ENCODE data around the gene H3-3A. TPM values are rescaled to one million over a fixed set of nuclear protein-coding genes. Genes with fewer than 3 reads are reported as not detected.

H3-3A gene
- total and polyA plus RNA-seq, 8 donors = 444 to 1,270 (median 1,187) TPM

DNA sequence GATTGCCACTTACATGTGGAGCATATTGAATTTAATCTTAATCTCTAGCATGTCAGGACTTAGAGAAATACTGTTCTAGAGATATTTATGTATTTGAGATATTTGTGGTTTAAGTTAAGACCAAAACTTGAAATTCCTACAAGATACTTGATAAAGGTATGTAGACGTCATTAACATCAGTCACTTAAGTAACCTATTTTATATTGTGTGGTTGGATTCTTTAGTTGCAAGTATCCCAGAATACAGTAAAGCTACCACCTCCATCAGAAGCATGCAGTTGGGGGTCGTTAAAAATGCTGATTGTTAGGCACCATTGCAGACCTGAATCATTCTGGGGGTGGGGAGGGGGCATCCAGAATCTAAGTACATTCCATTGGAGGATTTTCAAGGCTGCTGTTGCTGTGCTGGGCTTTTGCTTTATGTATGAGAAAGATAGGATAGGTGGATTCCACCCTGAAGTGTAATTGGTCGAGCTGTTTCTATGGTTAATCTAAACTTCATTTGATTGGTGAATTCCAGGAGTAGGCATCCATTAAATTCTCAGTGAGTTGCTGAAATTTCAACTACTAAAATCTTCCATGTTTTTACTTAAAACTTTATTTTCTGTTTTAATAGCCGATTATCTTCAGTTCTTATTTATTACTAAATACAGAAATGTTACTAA, 4.0 kb downstream of the H3-3A start:
- Histone ChIP-seq H3K36me3 (peaks cover 0 to 63% of the 10 kb centered on the region in 2 donors), H3K4me3 (no peak overlapping the region)
- no peak for DNase-seq

GRCh38 chr1:226069811-226070489, 7.4 kb downstream of the H3-3A start:
- no peaks in the 10 kb centered on the region for H3K27me3 ChIP-seq
- H3K4me3 ChIP-seq = no peak overlapping the region
- DNase-seq (no peak), ATAC-seq (no peak)
- H3K4me1 ChIP-seq = peaks cover 19 to 59% of the 10 kb centered on the region in 2 donors
- H3K9me3 ChIP-seq = no peaks in the 10 kb centered on the region
- TF ChIP-seq CTCF (IDR thresholded peaks at IDR 0.05) = no peak
- peaks cover 0 to 95% of the 10 kb centered on the region in 2 donors for H3K36me3 ChIP-seq
- no peak overlapping the region for H3K27ac ChIP-seq
- intact Hi-C loops (cut with DNase I) = no loop called here

More for the DNA sequence above, 4.0 kb downstream of the H3-3A start:
- H3K9me3 ChIP-seq = no peaks in the 10 kb centered on the region
- ATAC-seq = no peak
- no peaks in the 10 kb centered on the region for H3K27me3 ChIP-seq
- intact Hi-C loops (cut with DNase I) = no loop called here
- H3K27ac ChIP-seq = no peak overlapping the region
- no peak for TF ChIP-seq CTCF (IDR thresholded peaks at IDR 0.05)
- H3K4me1 ChIP-seq = peaks cover 19 to 65% of the 10 kb centered on the region in 2 donors

DNA sequence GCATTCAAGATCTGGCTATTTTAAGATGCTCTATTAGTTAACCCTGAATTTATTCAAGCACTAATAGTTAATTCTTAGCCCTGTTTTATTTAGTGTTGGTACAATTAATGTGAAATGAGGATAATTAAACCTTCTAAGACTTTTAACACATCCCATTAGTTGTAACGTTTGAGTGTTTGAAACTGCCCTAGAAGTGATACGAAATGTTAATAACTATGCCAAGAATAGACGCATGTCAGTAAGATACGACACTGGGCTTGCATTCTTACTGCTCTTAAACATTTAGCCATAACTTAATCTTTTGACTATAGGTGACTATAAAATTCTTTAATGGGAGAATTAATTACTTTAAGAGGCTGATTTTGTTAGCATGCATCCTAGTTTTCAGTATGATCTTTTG, 9.8 kb downstream of the H3-3A start:
- DNase-seq = no peak
- no peak for TF ChIP-seq CTCF (IDR thresholded peaks at IDR 0.05)
- intact Hi-C loops (cut with DNase I) = no loop called here
- Histone ChIP-seq H3K27me3 (no peaks in the 10 kb centered on the region), H3K4me3 (no peak overlapping the region), H3K36me3 (peaks cover 0 to 79% of the 10 kb centered on the region in 2 donors), H3K4me1 (peaks cover 0 to 35% of the 10 kb centered on the region in 2 donors), H3K9me3 (no peaks in the 10 kb centered on the region), H3K27ac (no peak overlapping the region)
- ATAC-seq = no peak

- H3K4me3 ChIP-seq = no peak overlapping the region
- no peak for TF ChIP-seq CTCF (IDR thresholded peaks at IDR 0.05)
- no peaks in the 10 kb centered on the region for H3K9me3 ChIP-seq
- DNase-seq = no peak
- intact Hi-C loops (cut with DNase I) = no loop called here
- H3K27ac ChIP-seq = no peak overlapping the region
- no peaks in the 10 kb centered on the region for H3K27me3 ChIP-seq
- H3K4me1 ChIP-seq = peaks cover 0 to 25% of the 10 kb centered on the region in 2 donors
- peaks cover 0 to 69% of the 10 kb centered on the region in 2 donors for H3K36me3 ChIP-seq
- ATAC-seq = no peak
These were observed 10.9 kb downstream of the H3-3A start for GRCh38 chr1:226073184-226073950.

GRCh38 chr1:226074046-226074445, 11.5 kb downstream of the H3-3A start:
- Histone ChIP-seq H3K9me3 (no peaks in the 10 kb centered on the region), H3K4me1 (peaks cover 0 to 18% of the 10 kb centered on the region in 2 donors), H3K36me3 (peaks cover 0 to 62% of the 10 kb centered on the region in 2 donors), H3K27ac (no peak overlapping the region), H3K4me3 (no peak overlapping the region), H3K27me3 (no peaks in the 10 kb centered on the region)
- no peak for DNase-seq
- ATAC-seq = no peak
- TF ChIP-seq CTCF (IDR thresholded peaks at IDR 0.05) = no peak
- intact Hi-C loops (cut with DNase I) = loop anchor here in 1 of 2 donors (2.0 kb wide), 1 partner anchor 45 kb away; no protein-coding TSS in a partner anchor
